Measurements from ENCODE around the gene TRIP11.

Gene TRIP11

GRCh38 chr14:92039063-92039718, 668 bp downstream of the TRIP11 start:
- H3K27ac ChIP-seq (ENCODE audit: insufficient read depth, low read depth, low read length, poor library complexity, severe bottlenecking) = peak overlapping the region; percentile 87
- no peaks in the 10 kb centered on the region for H3K27me3 ChIP-seq (ENCODE audit: control insufficient read depth, insufficient read depth, low read length, poor library complexity, severe bottlenecking)
- no peaks in the 10 kb centered on the region for H3K36me3 ChIP-seq (ENCODE audit: control insufficient read depth, insufficient read depth, low read length)
- 0 to 1% methylated on average over 21 of the region's 22 CpGs for WGBS, 2 experiments
- peak overlapping the region; percentile 90 for H3K4me3 ChIP-seq (ENCODE audit: insufficient read depth, low read depth, low read length)
- H3K9me3 ChIP-seq (ENCODE audit: control insufficient read depth, low read length) = no peaks in the 10 kb centered on the region
- peaks cover 8% of the 10 kb centered on the region for H3K4me1 ChIP-seq (ENCODE audit: control insufficient read depth, insufficient read depth, low read length)

GRCh38 chr14:92037989-92038388, 1.9 kb downstream of the TRIP11 start:
- H3K27ac ChIP-seq (ENCODE audit: insufficient read depth, low read depth, low read length, poor library complexity, severe bottlenecking) = no peak overlapping the region
- peak overlapping the region; percentile 90 for H3K4me3 ChIP-seq (ENCODE audit: insufficient read depth, low read depth, low read length)
- no peaks in the 10 kb centered on the region for H3K9me3 ChIP-seq (ENCODE audit: control insufficient read depth, low read length)
- peaks cover 8% of the 10 kb centered on the region for H3K4me1 ChIP-seq (ENCODE audit: control insufficient read depth, insufficient read depth, low read length)
- H3K36me3 ChIP-seq (ENCODE audit: control insufficient read depth, insufficient read depth, low read length) = no peaks in the 10 kb centered on the region
- H3K27me3 ChIP-seq (ENCODE audit: control insufficient read depth, insufficient read depth, low read length, poor library complexity, severe bottlenecking) = no peaks in the 10 kb centered on the region
- 84 to 91% methylated on average over 3 of the region's 3 CpGs for WGBS, 2 experiments

GRCh38 chr14:92035890-92036289, 4.0 kb downstream of the TRIP11 start:
- 56 to 64% methylated on average over 1 of the region's 1 CpG for WGBS, 2 experiments

GRCh38 chr14:92033906-92034687, 5.8 kb downstream of the TRIP11 start:
- no peak overlapping the region for H3K27ac ChIP-seq (ENCODE audit: insufficient read depth, low read depth, low read length, poor library complexity, severe bottlenecking)
- H3K9me3 ChIP-seq (ENCODE audit: control insufficient read depth, low read length) = no peaks in the 10 kb centered on the region
- 91 to 95% methylated on average over 10 to 11 of the region's 11 CpGs for WGBS, 2 experiments
- H3K36me3 ChIP-seq (ENCODE audit: control insufficient read depth, insufficient read depth, low read length) = no peaks in the 10 kb centered on the region
- H3K4me3 ChIP-seq (ENCODE audit: insufficient read depth, low read depth, low read length) = no peak overlapping the region
- no peaks in the 10 kb centered on the region for H3K27me3 ChIP-seq (ENCODE audit: control insufficient read depth, insufficient read depth, low read length, poor library complexity, severe bottlenecking)
- peaks cover 8% of the 10 kb centered on the region for H3K4me1 ChIP-seq (ENCODE audit: control insufficient read depth, insufficient read depth, low read length)

More at GRCh38 chr14:92035890-92036289, 4.0 kb downstream of the TRIP11 start:
- H3K27ac ChIP-seq (ENCODE audit: insufficient read depth, low read depth, low read length, poor library complexity, severe bottlenecking) = no peak overlapping the region
- no peaks in the 10 kb centered on the region for H3K36me3 ChIP-seq (ENCODE audit: control insufficient read depth, insufficient read depth, low read length)
- H3K27me3 ChIP-seq (ENCODE audit: control insufficient read depth, insufficient read depth, low read length, poor library complexity, severe bottlenecking) = no peaks in the 10 kb centered on the region
- no peaks in the 10 kb centered on the region for H3K9me3 ChIP-seq (ENCODE audit: control insufficient read depth, low read length)
- H3K4me1 ChIP-seq (ENCODE audit: control insufficient read depth, insufficient read depth, low read length) = peaks cover 8% of the 10 kb centered on the region
- no peak overlapping the region for H3K4me3 ChIP-seq (ENCODE audit: insufficient read depth, low read depth, low read length)

- WGBS, 2 experiments = 86 to 96% methylated on average over 1 of the region's 1 CpG
- H3K27ac ChIP-seq (ENCODE audit: insufficient read depth, low read depth, low read length, poor library complexity, severe bottlenecking) = no peak overlapping the region
- H3K27me3 ChIP-seq (ENCODE audit: control insufficient read depth, insufficient read depth, low read length, poor library complexity, severe bottlenecking) = no peaks in the 10 kb centered on the region
- H3K4me3 ChIP-seq (ENCODE audit: insufficient read depth, low read depth, low read length) = no peak overlapping the region
- no peaks in the 10 kb centered on the region for H3K9me3 ChIP-seq (ENCODE audit: control insufficient read depth, low read length)
- H3K4me1 ChIP-seq (ENCODE audit: control insufficient read depth, insufficient read depth, low read length) = peaks cover 4% of the 10 kb centered on the region
- peaks cover 2% of the 10 kb centered on the region for H3K36me3 ChIP-seq (ENCODE audit: control insufficient read depth, insufficient read depth, low read length)
These were observed 6.4 kb downstream of the TRIP11 start for GRCh38 chr14:92033433-92033832.

GRCh38 chr14:92026548-92027190, 13.2 kb downstream of the TRIP11 start:
- no peak overlapping the region for H3K27ac ChIP-seq (ENCODE audit: insufficient read depth, low read depth, low read length, poor library complexity, severe bottlenecking)
- peaks cover 6% of the 10 kb centered on the region for H3K36me3 ChIP-seq (ENCODE audit: control insufficient read depth, insufficient read depth, low read length)
- WGBS, 2 experiments = 95 to 97% methylated on average over 21 of the region's 21 CpGs
- no peaks in the 10 kb centered on the region for H3K4me1 ChIP-seq (ENCODE audit: control insufficient read depth, insufficient read depth, low read length)
- H3K9me3 ChIP-seq (ENCODE audit: control insufficient read depth, low read length) = no peaks in the 10 kb centered on the region
- no peaks in the 10 kb centered on the region for H3K27me3 ChIP-seq (ENCODE audit: control insufficient read depth, insufficient read depth, low read length, poor library complexity, severe bottlenecking)
- no peak overlapping the region for H3K4me3 ChIP-seq (ENCODE audit: insufficient read depth, low read depth, low read length)

- H3K36me3 ChIP-seq (ENCODE audit: control insufficient read depth, insufficient read depth, low read length) = peaks cover 3% of the 10 kb centered on the region
- no peaks in the 10 kb centered on the region for H3K27me3 ChIP-seq (ENCODE audit: control insufficient read depth, insufficient read depth, low read length, poor library complexity, severe bottlenecking)
- no peaks in the 10 kb centered on the region for H3K9me3 ChIP-seq (ENCODE audit: control insufficient read depth, low read length)
- no peak overlapping the region for H3K4me3 ChIP-seq (ENCODE audit: insufficient read depth, low read depth, low read length)
- WGBS, 2 experiments = 82 to 87% methylated on average over 1 of the region's 1 CpG
- no peaks in the 10 kb centered on the region for H3K4me1 ChIP-seq (ENCODE audit: control insufficient read depth, insufficient read depth, low read length)
- H3K27ac ChIP-seq (ENCODE audit: insufficient read depth, low read depth, low read length, poor library complexity, severe bottlenecking) = no peak overlapping the region
These were observed 17.8 kb downstream of the TRIP11 start for GRCh38 chr14:92022036-92022435.

- H3K27ac ChIP-seq (ENCODE audit: insufficient read depth, low read depth, low read length, poor library complexity, severe bottlenecking) = no peak overlapping the region
- H3K36me3 ChIP-seq (ENCODE audit: control insufficient read depth, insufficient read depth, low read length) = peaks cover 3% of the 10 kb centered on the region
- no peaks in the 10 kb centered on the region for H3K9me3 ChIP-seq (ENCODE audit: control insufficient read depth, low read length)
- no peaks in the 10 kb centered on the region for H3K27me3 ChIP-seq (ENCODE audit: control insufficient read depth, insufficient read depth, low read length, poor library complexity, severe bottlenecking)
- WGBS, 2 experiments = 96 to 97% methylated on average over 3 of the region's 3 CpGs
- no peak overlapping the region for H3K4me3 ChIP-seq (ENCODE audit: insufficient read depth, low read depth, low read length)
- no peaks in the 10 kb centered on the region for H3K4me1 ChIP-seq (ENCODE audit: control insufficient read depth, insufficient read depth, low read length)
These were observed 18.3 kb downstream of the TRIP11 start for GRCh38 chr14:92021523-92021922.

- H3K4me1 ChIP-seq (ENCODE audit: control insufficient read depth, insufficient read depth, low read length) = no peaks in the 10 kb centered on the region
- H3K27ac ChIP-seq (ENCODE audit: insufficient read depth, low read depth, low read length, poor library complexity, severe bottlenecking) = no peak overlapping the region
- no peaks in the 10 kb centered on the region for H3K27me3 ChIP-seq (ENCODE audit: control insufficient read depth, insufficient read depth, low read length, poor library complexity, severe bottlenecking)
- no peak overlapping the region for H3K4me3 ChIP-seq (ENCODE audit: insufficient read depth, low read depth, low read length)
- H3K36me3 ChIP-seq (ENCODE audit: control insufficient read depth, insufficient read depth, low read length) = peaks cover 12% of the 10 kb centered on the region
- no peaks in the 10 kb centered on the region for H3K9me3 ChIP-seq (ENCODE audit: control insufficient read depth, low read length)
These were observed 25.8 kb downstream of the TRIP11 start for GRCh38 chr14:92014040-92014439.

- no peak overlapping the region for H3K27ac ChIP-seq (ENCODE audit: insufficient read depth, low read depth, low read length, poor library complexity, severe bottlenecking)
- no peaks in the 10 kb centered on the region for H3K9me3 ChIP-seq (ENCODE audit: control insufficient read depth, low read length)
- H3K4me1 ChIP-seq (ENCODE audit: control insufficient read depth, insufficient read depth, low read length) = no peaks in the 10 kb centered on the region
- H3K36me3 ChIP-seq (ENCODE audit: control insufficient read depth, insufficient read depth, low read length) = peaks cover 16% of the 10 kb centered on the region
- no peaks in the 10 kb centered on the region for H3K27me3 ChIP-seq (ENCODE audit: control insufficient read depth, insufficient read depth, low read length, poor library complexity, severe bottlenecking)
- no peak overlapping the region for H3K4me3 ChIP-seq (ENCODE audit: insufficient read depth, low read depth, low read length)
- 96% methylated on average over 3 of the region's 4 CpGs for WGBS, 2 experiments
These were observed 27.6 kb downstream of the TRIP11 start for GRCh38 chr14:92012121-92012748.
